ENCODE data around the gene PRDM12. TPM values are rescaled to one million over a fixed set of nuclear protein-coding genes. Genes with fewer than 3 reads are reported as not detected.

The PRDM12 gene
- total and polyA plus RNA-seq, 2 experiments from 2014 or later, result 0.11 TPM; not detected in 1

GRCh38 chr9:130630506-130631330, 33.7 kb upstream of the PRDM12 start (continued):
- TF ChIP-seq, protein P1, sequence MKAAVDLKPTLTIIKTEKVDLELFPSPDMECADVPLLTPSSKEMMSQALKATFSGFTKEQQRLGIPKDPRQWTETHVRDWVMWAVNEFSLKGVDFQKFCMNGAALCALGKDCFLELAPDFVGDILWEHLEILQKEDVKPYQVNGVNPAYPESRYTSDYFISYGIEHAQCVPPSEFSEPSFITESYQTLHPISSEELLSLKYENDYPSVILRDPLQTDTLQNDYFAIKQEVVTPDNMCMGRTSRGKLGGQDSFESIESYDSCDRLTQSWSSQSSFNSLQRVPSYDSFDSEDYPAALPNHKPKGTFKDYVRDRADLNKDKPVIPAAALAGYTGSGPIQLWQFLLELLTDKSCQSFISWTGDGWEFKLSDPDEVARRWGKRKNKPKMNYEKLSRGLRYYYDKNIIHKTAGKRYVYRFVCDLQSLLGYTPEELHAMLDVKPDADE (IDR thresholded peaks at IDR 0.05), result no peak
- TF ChIP-seq NANOG (IDR thresholded peaks at IDR 0.05; ENCODE audit: borderline replicate concordance), result no peak
- TF ChIP-seq JUNB (IDR thresholded peaks at IDR 0.05; ENCODE audit: unreplicated experiment), result no peak
- TF ChIP-seq EZH2phosphoT487 (IDR thresholded peaks at IDR 0.05; ENCODE audit: unreplicated experiment), result no peak
- TF ChIP-seq POLR2AphosphoS5 (IDR thresholded peaks at IDR 0.05; ENCODE audit: low read depth), result no peak
- no peak for TF ChIP-seq ZNF114 (CRISPR knock-in tag; IDR thresholded peaks at IDR 0.05)
- TF ChIP-seq, protein P2, sequence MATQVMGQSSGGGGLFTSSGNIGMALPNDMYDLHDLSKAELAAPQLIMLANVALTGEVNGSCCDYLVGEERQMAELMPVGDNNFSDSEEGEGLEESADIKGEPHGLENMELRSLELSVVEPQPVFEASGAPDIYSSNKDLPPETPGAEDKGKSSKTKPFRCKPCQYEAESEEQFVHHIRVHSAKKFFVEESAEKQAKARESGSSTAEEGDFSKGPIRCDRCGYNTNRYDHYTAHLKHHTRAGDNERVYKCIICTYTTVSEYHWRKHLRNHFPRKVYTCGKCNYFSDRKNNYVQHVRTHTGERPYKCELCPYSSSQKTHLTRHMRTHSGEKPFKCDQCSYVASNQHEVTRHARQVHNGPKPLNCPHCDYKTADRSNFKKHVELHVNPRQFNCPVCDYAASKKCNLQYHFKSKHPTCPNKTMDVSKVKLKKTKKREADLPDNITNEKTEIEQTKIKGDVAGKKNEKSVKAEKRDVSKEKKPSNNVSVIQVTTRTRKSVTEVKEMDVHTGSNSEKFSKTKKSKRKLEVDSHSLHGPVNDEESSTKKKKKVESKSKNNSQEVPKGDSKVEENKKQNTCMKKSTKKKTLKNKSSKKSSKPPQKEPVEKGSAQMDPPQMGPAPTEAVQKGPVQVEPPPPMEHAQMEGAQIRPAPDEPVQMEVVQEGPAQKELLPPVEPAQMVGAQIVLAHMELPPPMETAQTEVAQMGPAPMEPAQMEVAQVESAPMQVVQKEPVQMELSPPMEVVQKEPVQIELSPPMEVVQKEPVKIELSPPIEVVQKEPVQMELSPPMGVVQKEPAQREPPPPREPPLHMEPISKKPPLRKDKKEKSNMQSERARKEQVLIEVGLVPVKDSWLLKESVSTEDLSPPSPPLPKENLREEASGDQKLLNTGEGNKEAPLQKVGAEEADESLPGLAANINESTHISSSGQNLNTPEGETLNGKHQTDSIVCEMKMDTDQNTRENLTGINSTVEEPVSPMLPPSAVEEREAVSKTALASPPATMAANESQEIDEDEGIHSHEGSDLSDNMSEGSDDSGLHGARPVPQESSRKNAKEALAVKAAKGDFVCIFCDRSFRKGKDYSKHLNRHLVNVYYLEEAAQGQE (IDR thresholded peaks at IDR 0.05; ENCODE audit: unreplicated experiment), result no peak
- no peak for TF ChIP-seq ZNF331 (CRISPR knock-in tag; IDR thresholded peaks at IDR 0.05; ENCODE audit: low read depth)
- TF ChIP-seq CREB1 (CRISPR knock-in tag; IDR thresholded peaks at IDR 0.05; ENCODE audit: low read depth), result no peak

- H3K4me3 Mint-ChIP-seq, result no peak overlapping the region
- Histone ChIP-seq H3K27ac (ENCODE audit: low read depth) (no peak overlapping the region), H3F3A (replicated peaks; ENCODE audit: low read depth) (0 out of 2 replicates have a peak, but pooled peaks cover 5% of the 10 kb centered on the region), H2AFZ (no peak overlapping the region), H3K4me3 (no peak overlapping the region), H3K9me2 (ENCODE audit: insufficient read depth) (no peaks in the 10 kb centered on the region), H4K20me1 (replicated peaks; ENCODE audit: insufficient read depth) (no peaks in the 10 kb centered on the region; the same call in 1 of the 2 replicates), H3K79me2 (replicated peaks; ENCODE audit: insufficient read depth) (no peaks in the 10 kb centered on the region), H3K4me1 (ENCODE audit: insufficient read depth) (peaks cover 23% of the 10 kb centered on the region), H3K27me3 (ENCODE audit: insufficient read depth) (no peaks in the 10 kb centered on the region), H3K4me2 (no peak overlapping the region), H3K36me3 (ENCODE audit: insufficient read depth) (peaks cover 9% of the 10 kb centered on the region; the same call in 1 of the 2 replicates)
- H3K9me3 Mint-ChIP-seq, result no peaks in the 10 kb centered on the region
- peaks cover 30% of the 10 kb centered on the region for H3K4me1 Mint-ChIP-seq
- DNase-seq (ENCODE audit: low spot score), result no peak
- no peak for ATAC-seq
- 0 out of 2 replicates have a peak overlapping the region, but pooled peaks have one; percentile 44 for H3K27ac Mint-ChIP-seq
- H3K27me3 Mint-ChIP-seq (ENCODE audit: insufficient read depth, low read depth, poor library complexity), result peaks cover 14% of the 10 kb centered on the region
- TF ChIP-seq, protein P1 (IDR thresholded peaks at IDR 0.05), result no peak
- TF ChIP-seq ZNF462 (CRISPR knock-in tag; IDR thresholded peaks at IDR 0.05) (no peak), STAT1 (IDR thresholded peaks at IDR 0.05; ENCODE audit: unreplicated experiment) (no peak), ZNF114 (CRISPR knock-in tag; IDR thresholded peaks at IDR 0.05) (no peak), JUNB (IDR thresholded peaks at IDR 0.05; ENCODE audit: unreplicated experiment) (no peak)
- H3K36me3 Mint-ChIP-seq (ENCODE audit: low read depth), result peaks cover 67% of the 10 kb centered on the region
Observed at GRCh38 chr9:130631331-130632080, 32.9 kb upstream of the PRDM12 start.

All from GM23338 (cell line).